ENCODE data around the gene PAX7. TPM values are rescaled to one million over a fixed set of nuclear protein-coding genes. Genes with fewer than 3 reads are reported as not detected.

The PAX7 gene
- total and polyA plus RNA-seq, 2 of the 4 experiments (the other 2 are of a cell fraction), result not detected

DNA sequence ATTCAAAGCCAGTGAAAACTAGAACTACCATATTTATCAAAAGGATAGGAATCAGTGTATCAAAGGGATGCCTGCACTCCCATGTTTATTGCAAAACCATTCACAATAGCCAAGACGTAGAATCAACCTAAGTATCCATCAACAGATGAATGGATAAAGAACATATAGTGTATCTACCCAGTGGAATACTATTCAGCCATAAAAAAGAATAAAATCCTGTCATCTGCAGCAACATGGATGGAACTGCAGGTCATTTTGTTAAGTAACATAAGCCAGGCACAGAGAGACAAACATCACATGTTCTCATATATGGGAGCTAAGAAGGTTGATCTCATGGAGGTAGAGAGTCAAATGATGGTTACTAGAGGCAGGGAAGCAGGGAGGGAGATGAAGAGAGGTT lies 110.0 kb downstream of the PAX7 start:
- Histone ChIP-seq H3K9ac (ENCODE audit: low read depth, low read length) (no peak overlapping the region), H2BK20ac (ENCODE audit: low read depth, low read length) (no peak overlapping the region), H3K79me1 (ENCODE audit: low read depth in 1 of 2, low read length in 2 of 2) (no peaks in the 10 kb centered on the region), H3K56ac (ENCODE audit: extremely low read depth, insufficient read depth, low read length) (no peak overlapping the region), H2BK15ac (ENCODE audit: low read depth, low read length) (no peak overlapping the region), H3K27me3 (ENCODE audit: control insufficient read depth, insufficient read depth, low read length) (no peaks in the 10 kb centered on the region), H3K4me2 (ENCODE audit: low read depth, low read length) (no peak overlapping the region), H2BK5ac (ENCODE audit: low read depth, low read length, poor library complexity, severe bottlenecking) (no peak overlapping the region), H3K9me3 (ENCODE audit: control insufficient read depth, insufficient read depth, low read length) (no peaks in the 10 kb centered on the region), H3K4me1 (ENCODE audit: control insufficient read depth, insufficient read depth, low read length) (no peaks in the 10 kb centered on the region), H3K27ac (ENCODE audit: insufficient read depth, low read length) (no peak overlapping the region), H2AK5ac (ENCODE audit: low read depth, low read length) (no peak overlapping the region), H4K8ac (ENCODE audit: low read depth in 2 of 2, low read length in 2 of 2) (no peak overlapping the region), H4K91ac (ENCODE audit: insufficient read depth, low read depth, low read length) (no peak overlapping the region), H2AK9ac (replicated peaks; ENCODE audit: low read depth, low read length, poor library complexity) (no peak overlapping the region), H4K5ac (ENCODE audit: low read depth, low read length) (no peak overlapping the region), H2AFZ (replicated peaks; ENCODE audit: low read length, poor library complexity) (no peak overlapping the region), H3K9me1 (ENCODE audit: insufficient read depth, low read length) (no peaks in the 10 kb centered on the region), H4K20me1 (ENCODE audit: insufficient read depth, low read length) (no peaks in the 10 kb centered on the region; the same call in 1 of the 2 replicates), H3K23ac (ENCODE audit: low read depth, low read length) (no peak overlapping the region), H2BK120ac (ENCODE audit: low read depth, low read length) (no peak overlapping the region), H3K14ac (replicated peaks; ENCODE audit: low read depth, low read length) (no peak overlapping the region), H3K4ac (ENCODE audit: low read depth, low read length) (no peak overlapping the region), H3K4me3 (ENCODE audit: insufficient read depth, low read depth, low read length) (no peak overlapping the region), H3K36me3 (ENCODE audit: control insufficient read depth, insufficient read depth, low read length) (no peaks in the 10 kb centered on the region), H3K18ac (ENCODE audit: low read depth, low read length) (no peak overlapping the region)
- POLR2A ChIA-PET (ENCODE audit: unreplicated experiment), result no interaction called here
- TF ChIP-seq, protein P1, sequence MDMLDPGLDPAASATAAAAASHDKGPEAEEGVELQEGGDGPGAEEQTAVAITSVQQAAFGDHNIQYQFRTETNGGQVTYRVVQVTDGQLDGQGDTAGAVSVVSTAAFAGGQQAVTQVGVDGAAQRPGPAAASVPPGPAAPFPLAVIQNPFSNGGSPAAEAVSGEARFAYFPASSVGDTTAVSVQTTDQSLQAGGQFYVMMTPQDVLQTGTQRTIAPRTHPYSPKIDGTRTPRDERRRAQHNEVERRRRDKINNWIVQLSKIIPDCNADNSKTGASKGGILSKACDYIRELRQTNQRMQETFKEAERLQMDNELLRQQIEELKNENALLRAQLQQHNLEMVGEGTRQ (IDR thresholded peaks at IDR 0.05; ENCODE audit: low read depth, low read length), result no peak
- TF ChIP-seq POLR2A (IDR thresholded peaks at IDR 0.05; ENCODE audit: low read depth, low read length) (no peak), MXI1 (IDR thresholded peaks at IDR 0.05; ENCODE audit: borderline replicate concordance, low read depth, low read length) (no peak)
- no CpG with 5 or more reads among the region's 1 CpG for WGBS, 2 experiments (ENCODE audit: extremely low coverage in 2 of 2, insufficient read length in 1 of 2)
- dilution Hi-C loops (cut with HindIII; ENCODE audit: low sequenced_read_pairs, unreplicated experiment) (no loop called here), in situ Hi-C loops (cut with MboI; ENCODE audit: low sequenced_read_pairs) (no loop called here), intact Hi-C loops (cut with micrococcal nuclease) (no loop called here)
- DNase-seq, result no peak
- no TSS peak for BruUV-seq (replicated peaks)
- no peak for ATAC-seq (ENCODE audit: low read depth)
- CTCF ChIA-PET, result no interaction called here

All from IMR-90 (cell line).